ENCODE measurements around the gene SLC35A2. TPM values are rescaled to one million over a fixed set of nuclear protein-coding genes. Genes with fewer than 3 reads are reported as not detected.

The SLC35A2 gene
- 18.0 to 21.0 TPM (median 20.2 TPM) in 3 replicates for total RNA-seq (2021)
- Bru-seq, nascent RNA: percentile 65 among the genes with signal in this experiment
- long read RNA-seq, experiment 1, transcript SLC35A2-202 (3 exons, 903 nt): minor isoform, 5 of 97 reads
- long read RNA-seq, experiment 1, transcript SLC35A2-204 (4 exons, 3,047 nt): major isoform, 73 of 97 reads
- long read RNA-seq, experiment 1, transcript SLC35A2-207 (4 exons, 1,739 nt): minor isoform, 8 of 97 reads
- long read RNA-seq, experiment 1, partial matches to known transcripts: 2 of 97 reads
- long read RNA-seq, experiment 1, other reads (novel, unspliced or antisense): 6 of 97 reads
- long read RNA-seq, experiment 2, transcript SLC35A2-207 (4 exons, 1,739 nt): minor isoform, 5 of 23 reads
- long read RNA-seq, experiment 2, transcript SLC35A2-204 (4 exons, 3,047 nt): major isoform, 9 of 23 reads
- long read RNA-seq, experiment 2, partial matches to known transcripts: 2 of 23 reads
- long read RNA-seq, experiment 2, other reads (novel, unspliced or antisense): 4 of 23 reads
- long read RNA-seq, experiment 3, transcript SLC35A2-204 (4 exons, 3,047 nt): major isoform, 6 of 27 reads
- long read RNA-seq, experiment 3, transcript SLC35A2-207 (4 exons, 1,739 nt): minor isoform, 5 of 27 reads
- long read RNA-seq, experiment 3, partial matches to known transcripts: 0 of 27 reads
- long read RNA-seq, experiment 3, other reads (novel, unspliced or antisense): 12 of 27 reads

DNA sequence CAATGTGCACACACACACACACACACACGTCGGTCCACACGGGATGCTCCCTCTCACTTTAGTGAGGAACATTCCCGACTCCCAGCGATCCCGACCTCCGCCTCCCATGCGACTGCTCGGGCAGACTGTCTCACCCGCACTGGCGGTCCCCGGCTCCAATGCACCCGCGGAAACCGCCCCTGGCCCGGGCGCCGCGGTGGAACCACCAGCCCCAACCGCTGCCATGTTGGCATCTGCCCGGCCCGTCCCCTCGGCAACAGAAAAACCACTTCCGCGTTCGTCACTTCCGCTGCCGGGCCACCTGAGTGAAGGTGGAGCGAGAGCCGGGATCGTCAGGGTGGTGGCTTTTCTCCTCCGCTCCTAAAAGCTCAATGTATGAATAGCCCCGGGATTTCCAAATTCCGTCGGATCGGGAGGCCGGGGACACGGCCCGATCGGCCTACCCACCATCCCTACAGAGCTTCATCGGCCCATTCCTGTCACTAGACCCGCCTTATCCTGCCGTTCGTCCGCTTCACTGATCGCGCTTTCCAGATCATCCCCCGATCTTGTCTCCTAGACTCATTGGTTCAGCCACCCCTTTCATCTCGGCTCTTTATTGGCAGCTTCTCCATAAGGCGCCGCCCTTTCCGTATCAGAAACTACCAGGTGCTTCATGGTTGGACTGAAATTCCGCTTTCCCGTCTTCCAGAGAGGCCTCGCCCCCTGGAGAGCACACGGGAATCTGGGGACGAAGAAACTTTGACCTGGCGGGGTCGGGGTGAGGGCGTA is at the start of gene SLC35A2:
Gene SLC35A2 (minus strand): TSS at position 235 of the 771 bp plus-strand sequence. CDS start 10 bp downstream, at position 225.
- Mint-ChIP-seq H3K27me3 (ENCODE audit: low read depth) (no peaks in the 10 kb centered on the region), H3K36me3 (peaks cover 42% of the 10 kb centered on the region), H3K9me3 (no peaks in the 10 kb centered on the region), H3K27ac (peak within 1 kb of the TSS; percentile 99), H3K4me3 (peak within 1 kb of the TSS; percentile 94), H3K4me1 (peaks cover 33% of the 10 kb centered on the region)
- peak; percentile 79 for DNase-seq (ENCODE audit: low spot score)
- ATAC-seq: peak; percentile 66
- POLR2A ChIA-PET: interaction anchor here (0.6 to 2.3 kb wide), 10 partner anchors 8 to 258 kb away, joined by 3 to 11 read pairs (median 4); partner anchors contain the start of genes HDAC6, PQBP1 and TIMM17B
- CTCF ChIA-PET: interaction anchor here (0.9 to 1.5 kb wide), 8 partner anchors 14 to 280 kb away, joined by 3 to 6 read pairs (median 4); partner anchors contain the start of genes HDAC6, PQBP1 and TIMM17B
- TF ChIP-seq, protein P1, sequence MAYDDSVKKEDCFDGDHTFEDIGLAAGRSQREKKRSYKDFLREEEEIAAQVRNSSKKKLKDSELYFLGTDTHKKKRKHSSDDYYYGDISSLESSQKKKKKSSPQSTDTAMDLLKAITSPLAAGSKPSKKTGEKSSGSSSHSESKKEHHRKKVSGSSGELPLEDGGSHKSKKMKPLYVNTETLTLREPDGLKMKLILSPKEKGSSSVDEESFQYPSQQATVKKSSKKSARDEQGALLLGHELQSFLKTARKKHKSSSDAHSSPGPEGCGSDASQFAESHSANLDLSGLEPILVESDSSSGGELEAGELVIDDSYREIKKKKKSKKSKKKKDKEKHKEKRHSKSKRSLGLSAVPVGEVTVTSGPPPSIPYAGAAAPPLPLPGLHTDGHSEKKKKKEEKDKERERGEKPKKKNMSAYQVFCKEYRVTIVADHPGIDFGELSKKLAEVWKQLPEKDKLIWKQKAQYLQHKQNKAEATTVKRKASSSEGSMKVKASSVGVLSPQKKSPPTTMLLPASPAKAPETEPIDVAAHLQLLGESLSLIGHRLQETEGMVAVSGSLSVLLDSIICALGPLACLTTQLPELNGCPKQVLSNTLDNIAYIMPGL (CRISPR knock-in tag; IDR thresholded peaks at IDR 0.05): no peak
- no peak for TF ChIP-seq E2F1 (CRISPR knock-in tag; IDR thresholded peaks at IDR 0.05)
- TF ChIP-seq ZNF425 (CRISPR knock-in tag; conservative IDR thresholded peaks at IDR 0.05): peak; percentile 54; the same call in 1 of the 2 replicates
- peak; percentile 79 for TF ChIP-seq EMX1 (CRISPR knock-in tag; IDR thresholded peaks at IDR 0.05)
- 0 out of 2 replicates have a peak, but pooled peaks have one; percentile 49 for TF ChIP-seq SMAD3 (CRISPR knock-in tag; IDR thresholded peaks at IDR 0.05; ENCODE audit: borderline replicate concordance)
- TF ChIP-seq RORB (CRISPR knock-in tag; IDR thresholded peaks at IDR 0.05): no peak
- TF ChIP-seq, protein P2, sequence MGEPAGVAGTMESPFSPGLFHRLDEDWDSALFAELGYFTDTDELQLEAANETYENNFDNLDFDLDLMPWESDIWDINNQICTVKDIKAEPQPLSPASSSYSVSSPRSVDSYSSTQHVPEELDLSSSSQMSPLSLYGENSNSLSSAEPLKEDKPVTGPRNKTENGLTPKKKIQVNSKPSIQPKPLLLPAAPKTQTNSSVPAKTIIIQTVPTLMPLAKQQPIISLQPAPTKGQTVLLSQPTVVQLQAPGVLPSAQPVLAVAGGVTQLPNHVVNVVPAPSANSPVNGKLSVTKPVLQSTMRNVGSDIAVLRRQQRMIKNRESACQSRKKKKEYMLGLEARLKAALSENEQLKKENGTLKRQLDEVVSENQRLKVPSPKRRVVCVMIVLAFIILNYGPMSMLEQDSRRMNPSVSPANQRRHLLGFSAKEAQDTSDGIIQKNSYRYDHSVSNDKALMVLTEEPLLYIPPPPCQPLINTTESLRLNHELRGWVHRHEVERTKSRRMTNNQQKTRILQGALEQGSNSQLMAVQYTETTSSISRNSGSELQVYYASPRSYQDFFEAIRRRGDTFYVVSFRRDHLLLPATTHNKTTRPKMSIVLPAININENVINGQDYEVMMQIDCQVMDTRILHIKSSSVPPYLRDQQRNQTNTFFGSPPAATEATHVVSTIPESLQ (CRISPR knock-in tag; IDR thresholded peaks at IDR 0.05): no peak
- peak; percentile 58; the same call in 1 of the 2 replicates for TF ChIP-seq ZNF671 (CRISPR knock-in tag; IDR thresholded peaks at IDR 0.05)
- no peak for TF ChIP-seq ZNF317 (CRISPR knock-in tag; IDR thresholded peaks at IDR 0.05; ENCODE audit: borderline replicate concordance, low read depth)
- TF ChIP-seq MYBL2 (CRISPR knock-in tag; IDR thresholded peaks at IDR 0.05): 0 out of 2 replicates have a peak, but pooled peaks have one; percentile 48
- TF ChIP-seq ZNF138 (CRISPR knock-in tag; conservative IDR thresholded peaks at IDR 0.05): no peak
- 0 out of 2 replicates have a peak, but pooled peaks have one; percentile 33 for TF ChIP-seq E2F5 (CRISPR knock-in tag; IDR thresholded peaks at IDR 0.05)
- TF ChIP-seq CREM (CRISPR knock-in tag; IDR thresholded peaks at IDR 0.05): peak; percentile 87
- TF ChIP-seq, protein P3, sequence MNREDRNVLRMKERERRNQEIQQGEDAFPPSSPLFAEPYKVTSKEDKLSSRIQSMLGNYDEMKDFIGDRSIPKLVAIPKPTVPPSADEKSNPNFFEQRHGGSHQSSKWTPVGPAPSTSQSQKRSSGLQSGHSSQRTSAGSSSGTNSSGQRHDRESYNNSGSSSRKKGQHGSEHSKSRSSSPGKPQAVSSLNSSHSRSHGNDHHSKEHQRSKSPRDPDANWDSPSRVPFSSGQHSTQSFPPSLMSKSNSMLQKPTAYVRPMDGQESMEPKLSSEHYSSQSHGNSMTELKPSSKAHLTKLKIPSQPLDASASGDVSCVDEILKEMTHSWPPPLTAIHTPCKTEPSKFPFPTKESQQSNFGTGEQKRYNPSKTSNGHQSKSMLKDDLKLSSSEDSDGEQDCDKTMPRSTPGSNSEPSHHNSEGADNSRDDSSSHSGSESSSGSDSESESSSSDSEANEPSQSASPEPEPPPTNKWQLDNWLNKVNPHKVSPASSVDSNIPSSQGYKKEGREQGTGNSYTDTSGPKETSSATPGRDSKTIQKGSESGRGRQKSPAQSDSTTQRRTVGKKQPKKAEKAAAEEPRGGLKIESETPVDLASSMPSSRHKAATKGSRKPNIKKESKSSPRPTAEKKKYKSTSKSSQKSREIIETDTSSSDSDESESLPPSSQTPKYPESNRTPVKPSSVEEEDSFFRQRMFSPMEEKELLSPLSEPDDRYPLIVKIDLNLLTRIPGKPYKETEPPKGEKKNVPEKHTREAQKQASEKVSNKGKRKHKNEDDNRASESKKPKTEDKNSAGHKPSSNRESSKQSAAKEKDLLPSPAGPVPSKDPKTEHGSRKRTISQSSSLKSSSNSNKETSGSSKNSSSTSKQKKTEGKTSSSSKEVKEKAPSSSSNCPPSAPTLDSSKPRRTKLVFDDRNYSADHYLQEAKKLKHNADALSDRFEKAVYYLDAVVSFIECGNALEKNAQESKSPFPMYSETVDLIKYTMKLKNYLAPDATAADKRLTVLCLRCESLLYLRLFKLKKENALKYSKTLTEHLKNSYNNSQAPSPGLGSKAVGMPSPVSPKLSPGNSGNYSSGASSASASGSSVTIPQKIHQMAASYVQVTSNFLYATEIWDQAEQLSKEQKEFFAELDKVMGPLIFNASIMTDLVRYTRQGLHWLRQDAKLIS (CRISPR knock-in tag; IDR thresholded peaks at IDR 0.05; ENCODE audit: borderline replicate concordance): 0 out of 2 replicates have a peak, but pooled peaks have one; percentile 32
- TF ChIP-seq NFATC4 (CRISPR knock-in tag; IDR thresholded peaks at IDR 0.05): peak; percentile 76; the same call in 1 of the 2 replicates
- peak; percentile 46; the same call in 1 of the 2 replicates for TF ChIP-seq GABPB1 (CRISPR knock-in tag; IDR thresholded peaks at IDR 0.05)
- TF ChIP-seq, protein P4, sequence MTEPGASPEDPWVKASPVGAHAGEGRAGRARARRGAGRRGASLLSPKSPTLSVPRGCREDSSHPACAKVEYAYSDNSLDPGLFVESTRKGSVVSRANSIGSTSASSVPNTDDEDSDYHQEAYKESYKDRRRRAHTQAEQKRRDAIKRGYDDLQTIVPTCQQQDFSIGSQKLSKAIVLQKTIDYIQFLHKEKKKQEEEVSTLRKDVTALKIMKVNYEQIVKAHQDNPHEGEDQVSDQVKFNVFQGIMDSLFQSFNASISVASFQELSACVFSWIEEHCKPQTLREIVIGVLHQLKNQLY (CRISPR knock-in tag; IDR thresholded peaks at IDR 0.05): no peak
